Muscle layer of duodenum (tissue), 2 donors: ENCODE results near the gene BARHL1.

Experiments
- H3K27ac ChIP-seq: one replicate; pipeline ENCODE4 v1.7.0; 2013; ENCODE audit warnings: mild to moderate bottlenecking, low read length
- H3K27me3 ChIP-seq: one replicate; pipeline ENCODE4 v1.7.0; 2013; ENCODE audit warnings: low read depth, mild to moderate bottlenecking, control low read depth, low read length
- H3K36me3 ChIP-seq, 2 donors: one replicate each; pipeline ENCODE4 v1.7.0; 2013; ENCODE audit warnings: low read length in 2 of 2, control low read depth in 1 of 2, mild to moderate bottlenecking in 1 of 2; ENCODE audit not compliant: insufficient read depth in 2 of 2, control insufficient read depth in 1 of 2
- H3K4me1 ChIP-seq, 2 donors: one replicate each; pipeline ENCODE4 v1.7.0; 2013; ENCODE audit warnings: low read length in 2 of 2, mild to moderate bottlenecking in 2 of 2, control low read depth in 1 of 2, moderate library complexity in 1 of 2; ENCODE audit not compliant: insufficient read depth in 2 of 2, control insufficient read depth in 1 of 2
- H3K4me3 ChIP-seq, 2 donors: one replicate each; pipeline ENCODE4 v1.7.0; 2013; ENCODE audit warnings: low read length in 2 of 2, low read depth in 1 of 2, mild to moderate bottlenecking in 1 of 2
- H3K9me3 ChIP-seq, 2 donors: one replicate each; pipeline ENCODE4 v1.7.0; 2013; ENCODE audit warnings: low read length in 2 of 2, control low read depth in 1 of 2, mild to moderate bottlenecking in 1 of 2; ENCODE audit not compliant: control insufficient read depth in 1 of 2
- donor health status: healthy.

Gene BARHL1

GRCh38 chr9:132597073-132597775, 14.8 kb downstream of the BARHL1 start:
- H3K4me1 ChIP-seq = no peaks in the 10 kb centered on the region
- no peak overlapping the region for H3K27ac ChIP-seq
- H3K27me3 ChIP-seq = no peaks in the 10 kb centered on the region
- no peaks in the 10 kb centered on the region for H3K9me3 ChIP-seq
- peaks cover 9 to 46% of the 10 kb centered on the region in 2 donors for H3K36me3 ChIP-seq
- no peak overlapping the region for H3K4me3 ChIP-seq

GRCh38 chr9:132600326-132600984, 18.0 kb downstream of the BARHL1 start:
- H3K36me3 ChIP-seq = peaks cover 10 to 54% of the 10 kb centered on the region in 2 donors
- no peak overlapping the region for H3K27ac ChIP-seq
- H3K4me3 ChIP-seq = no peak overlapping the region
- H3K27me3 ChIP-seq = no peaks in the 10 kb centered on the region
- H3K4me1 ChIP-seq = no peaks in the 10 kb centered on the region
- H3K9me3 ChIP-seq = no peaks in the 10 kb centered on the region

- no peaks in the 10 kb centered on the region for H3K9me3 ChIP-seq
- H3K27me3 ChIP-seq = no peaks in the 10 kb centered on the region
- no peak overlapping the region for H3K4me3 ChIP-seq
- peaks cover 13 to 65% of the 10 kb centered on the region in 2 donors for H3K36me3 ChIP-seq
- H3K27ac ChIP-seq = no peak overlapping the region
- H3K4me1 ChIP-seq = no peaks in the 10 kb centered on the region
These were observed 19.8 kb downstream of the BARHL1 start for GRCh38 chr9:132602207-132602606.

GRCh38 chr9:132605387-132605786, 23.0 kb downstream of the BARHL1 start:
- H3K36me3 ChIP-seq = peaks cover 16 to 81% of the 10 kb centered on the region in 2 donors
- no peak overlapping the region for H3K4me3 ChIP-seq
- H3K9me3 ChIP-seq = no peaks in the 10 kb centered on the region
- H3K27ac ChIP-seq = no peak overlapping the region
- no peaks in the 10 kb centered on the region for H3K4me1 ChIP-seq
- no peaks in the 10 kb centered on the region for H3K27me3 ChIP-seq

GRCh38 chr9:132606066-132606465, 23.7 kb downstream of the BARHL1 start:
- peaks cover 23 to 83% of the 10 kb centered on the region in 2 donors for H3K36me3 ChIP-seq
- no peaks in the 10 kb centered on the region for H3K27me3 ChIP-seq
- H3K27ac ChIP-seq = no peak overlapping the region
- H3K4me3 ChIP-seq = no peak overlapping the region
- no peaks in the 10 kb centered on the region for H3K9me3 ChIP-seq
- no peaks in the 10 kb centered on the region for H3K4me1 ChIP-seq

GRCh38 chr9:132609184-132609583, 26.8 kb downstream of the BARHL1 start:
- Histone ChIP-seq H3K9me3 (no peaks in the 10 kb centered on the region), H3K4me3 (no peak overlapping the region), H3K36me3 (peaks cover 31 to 85% of the 10 kb centered on the region in 2 donors), H3K4me1 (no peaks in the 10 kb centered on the region), H3K27ac (no peak overlapping the region), H3K27me3 (no peaks in the 10 kb centered on the region)

- no peaks in the 10 kb centered on the region for H3K9me3 ChIP-seq
- H3K36me3 ChIP-seq = peaks cover 31 to 87% of the 10 kb centered on the region in 2 donors
- H3K27me3 ChIP-seq = no peaks in the 10 kb centered on the region
- no peak overlapping the region for H3K27ac ChIP-seq
- no peak overlapping the region for H3K4me3 ChIP-seq
- no peaks in the 10 kb centered on the region for H3K4me1 ChIP-seq
These were observed 27.4 kb downstream of the BARHL1 start for GRCh38 chr9:132609829-132610228.

- Histone ChIP-seq H3K4me1 (no peaks in the 10 kb centered on the region), H3K4me3 (no peak overlapping the region), H3K27ac (no peak overlapping the region), H3K9me3 (no peaks in the 10 kb centered on the region), H3K36me3 (peaks cover 38 to 87% of the 10 kb centered on the region in 2 donors), H3K27me3 (no peaks in the 10 kb centered on the region)
These were observed 28.3 kb downstream of the BARHL1 start for GRCh38 chr9:132610661-132611060.

- Histone ChIP-seq H3K4me1 (no peaks in the 10 kb centered on the region), H3K36me3 (peaks cover 58 to 82% of the 10 kb centered on the region in 2 donors), H3K4me3 (no peak overlapping the region), H3K27me3 (no peaks in the 10 kb centered on the region), H3K27ac (no peak overlapping the region), H3K9me3 (no peaks in the 10 kb centered on the region)
These were observed 31.9 kb downstream of the BARHL1 start for GRCh38 chr9:132614324-132614723.

- Histone ChIP-seq H3K36me3 (peaks cover 51 to 68% of the 10 kb centered on the region in 2 donors), H3K4me3 (no peak overlapping the region), H3K27ac (no peak overlapping the region), H3K27me3 (no peaks in the 10 kb centered on the region), H3K9me3 (no peaks in the 10 kb centered on the region), H3K4me1 (no peaks in the 10 kb centered on the region)
These were observed 33.4 kb downstream of the BARHL1 start for GRCh38 chr9:132615774-132616173.

GRCh38 chr9:132616725-132617124, 34.3 kb downstream of the BARHL1 start:
- Histone ChIP-seq H3K27me3 (no peaks in the 10 kb centered on the region), H3K27ac (no peak overlapping the region), H3K36me3 (peaks cover 42 to 58% of the 10 kb centered on the region in 2 donors), H3K4me3 (no peak overlapping the region), H3K4me1 (no peaks in the 10 kb centered on the region), H3K9me3 (no peaks in the 10 kb centered on the region)
